Pancreas (tissue), 10 donors: ENCODE measurements around the gene TES. TPM values are rescaled to one million over a fixed set of nuclear protein-coding genes. Genes with fewer than 3 reads are reported as not detected.

ENCODE experiments used
- ATAC-seq, 4 donors: fragments of 200-7000 bp; cut with Tn5 transposase; one replicate each; pipeline versions ENCODE4 v1.8.0 to v1.9.1; 2020; ENCODE audit warnings: mild to moderate bottlenecking in 4 of 4, moderate library complexity in 4 of 4
- DNase-seq, 6 donors: peaks; one replicate each; pipeline ENCODE4 v3.0.0-alpha.2; 2020
- FAIRE-seq: peaks from 2 replicates; lab custom pipeline; 2012; peaks lifted over from hg19 to GRCh38; lab: Jason Lieb, UNC
- H3K27ac ChIP-seq, 4 donors: fragments of 200-600 bp; sonication (generic); 1 replicate in 3 of 4; 2 replicates in 1 of 4; pipeline versions ENCODE4 v1.5.0 to v1.8.0; 2020
- H3K27me3 ChIP-seq, 4 donors: fragments of 200-600 bp; one replicate each; pipeline ENCODE4 v1.8.0; 2021
- H3K36me3 ChIP-seq, 3 donors: fragments of 200-600 bp; sonication (generic) in 1 of 3; one replicate each; pipeline versions ENCODE4 v1.5.0 to v1.8.0; 2020 to 2021
- H3K4me1 ChIP-seq, 3 donors: fragments of 200-600 bp; one replicate each; pipeline ENCODE4 v1.8.0; 2021
- H3K4me3 ChIP-seq, 4 donors: fragments of 200-600 bp; sonication (generic) in 2 of 4; one replicate each; pipeline versions ENCODE4 v1.5.0 to v1.8.0; 2020 to 2021
- H3K9me3 ChIP-seq, 4 donors: fragments of 200-600 bp; one replicate each; pipeline ENCODE4 v1.8.0; 2021
- CTCF ChIP-seq, 4 donors: fragments of 200-600 bp; sonication (generic) in 3 of 4; IDR thresholded peaks; one replicate each; pipeline versions ENCODE4 v1.5.0 to v1.8.0; 2021; ENCODE audit warnings: antibody characterized with exemption in 4 of 4
- WGBS, 2 donors: extraction: QIAGEN DNeasy Blood & Tissue Kit; methylation state at CpG; one replicate each; pipeline ENCODE4 v1.1.7; 2013; 5-methylcytosine and 5-hydroxymethylcytosine counted together
- intact Hi-C, 3 donors: fragments of 100-400 bp; cut with DNase I; formaldehyde crosslinking; loops; one replicate each; pipeline versions ENCODE4 v1.11.1 to v1.14.2; 2022
- polyA plus RNA-seq, 2 donors: library from polyadenylated mRNA; stranded (reverse); fragments of 200-250 nt; gene quantifications; one replicate each; pipeline ENCODE4 v1.2.3, GENCODE V29; 2013
- total RNA-seq, 6 donors: library from RNA; stranded (reverse); fragmentation: NEBNext Ultra II Directional in 4 of 6; extraction: Animal tissue kit (Norgen Biotek cat#: 25700) in 4 of 6; gene quantifications; one replicate each; pipeline versions ENCODE4 v1.2.1 to v1.2.4, GENCODE V29; 2021 to 2023
- donor health status: healthy with polysubstance abuse.
- donor health status: DM: no; HTN: no; CAD: no; lungs with moderate emphysema.
- donor health status: DM: no; HTN: no; CAD: no.
- donor health status: control.
- donor health status: control.
- donor health status: Bipolar disorder and iron deficiency.
- donor health status: DM: yes; HTN: yes; CAD: no.
- donor health status: DM: no; HTN: no; CAD: no.
- donor health status: DM: no; HTN: no; CAD: no.
- donor health status: DM: yes; HTN: yes; CAD: no.

Gene TES
- total and polyA plus RNA-seq, 8 donors = 10.6 to 37.0 (median 20.0) TPM

- no peak for FAIRE-seq
Observed at GRCh38 chr7:116283595-116284204, 73.4 kb downstream of the TES start.

GRCh38 chr7:116284390-116284789 is 74.1 kb downstream of the TES start:
- DNase-seq (no peak), ATAC-seq (no peak), FAIRE-seq (no peak)
- 77 to 82% methylated on average over 3 of the region's 3 CpGs for WGBS, 2 donors
- Histone ChIP-seq H3K4me1 (no peaks in the 10 kb centered on the region), H3K4me3 (no peak overlapping the region), H3K36me3 (no peaks in the 10 kb centered on the region), H3K9me3 (no peaks in the 10 kb centered on the region), H3K27me3 (no peaks in the 10 kb centered on the region), H3K27ac (no peak overlapping the region)
- intact Hi-C loops = no loop called here
- no peak for TF ChIP-seq CTCF (IDR thresholded peaks at IDR 0.05)

More at GRCh38 chr7:116283595-116284204, 73.4 kb downstream of the TES start:
- ATAC-seq = no peak
- Histone ChIP-seq H3K4me1 (no peaks in the 10 kb centered on the region), H3K4me3 (no peak overlapping the region), H3K27me3 (no peaks in the 10 kb centered on the region), H3K9me3 (no peaks in the 10 kb centered on the region), H3K27ac (no peak overlapping the region), H3K36me3 (no peaks in the 10 kb centered on the region)
- TF ChIP-seq CTCF (IDR thresholded peaks at IDR 0.05) = no peak
- intact Hi-C loops = no loop called here
- DNase-seq = no peak
- WGBS, 2 donors = 84 to 86% methylated on average over 3 of the region's 3 CpGs

DNA sequence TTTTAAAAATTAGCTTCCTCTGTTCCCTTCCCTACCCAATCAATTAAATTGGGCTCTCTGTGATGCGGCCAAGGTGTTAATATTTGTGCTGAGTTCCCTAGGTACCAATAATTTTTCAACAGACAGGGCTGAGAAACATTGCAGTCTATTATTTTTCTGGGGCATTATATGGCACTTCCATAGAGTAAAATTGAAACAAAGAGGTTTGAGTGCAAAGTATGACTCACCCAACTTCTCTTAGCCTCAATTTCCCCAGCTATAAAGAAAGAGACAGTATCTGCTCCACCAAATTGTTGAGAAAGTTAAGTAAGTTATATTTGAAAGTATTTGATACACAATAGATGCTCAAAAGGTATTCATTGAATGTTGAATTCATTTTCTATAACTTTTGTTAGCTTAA is 74.9 kb downstream of the TES start:
- Histone ChIP-seq H3K36me3 (no peaks in the 10 kb centered on the region), H3K27ac (no peak overlapping the region), H3K4me3 (no peak overlapping the region), H3K4me1 (no peaks in the 10 kb centered on the region), H3K9me3 (no peaks in the 10 kb centered on the region), H3K27me3 (no peaks in the 10 kb centered on the region)
- no peak for FAIRE-seq
- WGBS, 2 donors = 94% methylated on average over 1 of the region's 1 CpG
- DNase-seq = no peak
- no peak for ATAC-seq
- intact Hi-C loops = no loop called here
- TF ChIP-seq CTCF (IDR thresholded peaks at IDR 0.05) = no peak

DNA sequence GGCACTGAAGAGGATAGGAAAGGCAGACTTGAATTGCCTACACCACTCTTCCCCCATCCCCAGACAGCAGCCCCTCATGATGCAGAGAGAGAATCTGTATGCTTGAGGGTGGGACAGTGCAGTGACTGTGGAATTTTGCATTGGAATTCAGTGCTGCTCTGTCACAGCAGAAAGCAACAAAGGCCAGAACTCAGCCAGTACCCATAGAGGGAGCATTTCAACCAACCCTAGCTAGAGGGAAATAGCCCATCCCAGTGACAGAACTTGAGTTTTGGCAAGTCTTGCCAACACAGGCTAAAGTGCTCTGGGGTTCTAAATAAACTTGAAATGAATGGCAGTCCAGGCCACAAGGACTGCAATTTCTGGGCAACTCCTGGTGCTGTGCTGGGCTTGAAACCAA is 80.4 kb downstream of the TES start:
- intact Hi-C loops = no loop called here
- Histone ChIP-seq H3K9me3 (no peaks in the 10 kb centered on the region), H3K36me3 (no peaks in the 10 kb centered on the region), H3K4me1 (no peaks in the 10 kb centered on the region), H3K27ac (no peak overlapping the region), H3K4me3 (no peak overlapping the region), H3K27me3 (no peaks in the 10 kb centered on the region)
- DNase-seq (no peak), FAIRE-seq (no peak), ATAC-seq (no peak)
- no peak for TF ChIP-seq CTCF (IDR thresholded peaks at IDR 0.05)

DNA sequence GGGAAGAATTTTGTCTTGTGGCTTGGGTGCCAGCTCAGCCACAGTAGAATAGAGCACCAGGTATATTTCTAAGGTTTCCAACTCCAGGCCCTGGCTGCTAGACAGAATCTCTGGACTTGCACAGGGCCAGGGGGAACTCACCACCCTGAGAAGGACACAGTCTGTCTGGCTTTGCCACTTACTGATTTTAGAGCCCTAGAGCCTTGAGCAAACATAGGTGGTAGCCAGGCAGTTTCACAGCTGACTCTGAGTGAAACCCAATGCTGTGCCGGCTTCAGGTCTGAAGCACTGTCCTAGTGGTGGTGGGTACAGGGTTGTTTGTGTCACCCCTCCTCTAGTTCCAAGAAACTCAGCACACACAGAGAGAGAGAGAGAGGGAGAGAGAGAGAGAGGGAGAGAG is 81.6 kb downstream of the TES start:
- WGBS, 2 donors = 56 to 82% methylated on average over 1 of the region's 1 CpG
- no peaks in the 10 kb centered on the region for H3K36me3 ChIP-seq
- DNase-seq = no peak
- H3K27me3 ChIP-seq = no peaks in the 10 kb centered on the region
- no peaks in the 10 kb centered on the region for H3K4me1 ChIP-seq
- no peak overlapping the region for H3K27ac ChIP-seq
- no peak for FAIRE-seq
- H3K9me3 ChIP-seq = no peaks in the 10 kb centered on the region
- ATAC-seq = peak in 1 of 4 donors; percentile 67
- H3K4me3 ChIP-seq = no peak overlapping the region
- intact Hi-C loops = no loop called here
- no peak for TF ChIP-seq CTCF (IDR thresholded peaks at IDR 0.05)
